GM12878 (cell line): ENCODE data around the gene INHBE. TPM values are rescaled to one million over a fixed set of nuclear protein-coding genes. Genes with fewer than 3 reads are reported as not detected.

Experiments
- polyA plus RNA-seq, 11 experiments: library from polyadenylated mRNA; depleted of rRNA in 4 of 11; unstranded in 6 of 11; stranded (reverse) in 5 of 11; fragments of >200 nt; fragmentation: Nextera tagmentation in 4 of 11; fragmentation: Illumina TruSeq in 1 of 11; extraction: Ambion mirVana in 4 of 11; extraction: Trizol in 1 of 11; gene quantifications; 1 replicate in 1 of 11; 2 replicates in 10 of 11; pipeline versions ENCODE4 v1.2.1 to v1.2.3, GENCODE V29; 2011 to 2016; ENCODE audit warnings: inconsistent platforms in 2 of 11, missing spikeins in 2 of 11, low read depth in 1 of 11
- small RNA-seq: library from RNA; depleted of rRNA; stranded (forward); fragments of <200 nt; gene quantifications from one replicate; pipeline ENCODE3, GENCODE V24; 2014
- total RNA-seq, 4 experiments: library from RNA; depleted of rRNA in 3 of 4; stranded (reverse); fragments of >200 nt in 3 of 4; fragmentation: Illumina TruSeq in 1 of 4; extraction: Trizol in 1 of 4; gene quantifications; 2 replicates each; pipeline versions ENCODE4 v1.2.1 to v1.2.3, GENCODE V29; 2013 to 2021

INHBE gene
- total and polyA plus RNA-seq, 10 of the 15 experiments (the other 5 are each of a cell fraction or from before 2014, with no cell fraction given) = 0.09 to 2.5 (median 0.37) TPM

Small RNAs within 50 kb of the gene (small RNA-seq; reads per million reads assigned to genes)
- gene RNU6-879P = not detected

Other genes starting within 250 kb of the INHBE start
Only the 7 nearest of the 17 such genes appear.
- gene R3HDM2, start 24.3 kb upstream of the INHBE start, total RNA-seq (2014; rRNA removed) = 11.7 TPM in 2 replicates
- gene R3HDM2, start 24.3 kb upstream of the INHBE start, total RNA-seq (2014; rRNA removed; fragmentation: Illumina TruSeq; extraction: Trizol) = 10.8 and 12.0 TPM in 2 replicates
- gene R3HDM2, start 24.3 kb upstream of the INHBE start, total RNA-seq (2021) = 24.9 and 26.1 TPM in 2 replicates
- gene R3HDM2, start 24.3 kb upstream of the INHBE start, polyA plus RNA-seq (2011; rRNA removed) = 12.4 and 13.9 TPM in 2 replicates
- gene R3HDM2, start 24.3 kb upstream of the INHBE start, polyA plus RNA-seq (2014; fragmentation: Illumina TruSeq; extraction: Trizol) = 17.2 and 23.0 TPM in 2 replicates
- 1 to 10 TPM; 4.6 to 6.2 TPM for gene R3HDM2, start 24.3 kb upstream of the INHBE start, polyA plus RNA-seq (2014; fragmentation: Nextera tagmentation; extraction: Ambion mirVana)
- gene R3HDM2, start 24.3 kb upstream of the INHBE start, polyA plus RNA-seq (2014; rRNA removed) = 13.9 and 15.3 TPM in 2 replicates
- gene R3HDM2, start 24.3 kb upstream of the INHBE start, polyA plus RNA-seq (2016; fragmentation: Nextera tagmentation; extraction: Ambion mirVana) = 1 to 10 TPM; 7.8 to 8.9 TPM
- not detected in 2 replicates for gene INHBC, start 20.5 kb upstream of the INHBE start, total RNA-seq (2014; rRNA removed)
- not detected in 2 replicates for gene INHBC, start 20.5 kb upstream of the INHBE start, total RNA-seq (2014; rRNA removed; fragmentation: Illumina TruSeq; extraction: Trizol)
- 0.13 and 0.16 TPM in 2 replicates for gene INHBC, start 20.5 kb upstream of the INHBE start, total RNA-seq (2021)
- 0.10 TPM in 2 replicates for gene INHBC, start 20.5 kb upstream of the INHBE start, polyA plus RNA-seq (2011; rRNA removed)
- gene INHBC, start 20.5 kb upstream of the INHBE start, polyA plus RNA-seq (2014; fragmentation: Illumina TruSeq; extraction: Trizol) = 0.14 and 0.22 TPM in 2 replicates
- gene INHBC, start 20.5 kb upstream of the INHBE start, polyA plus RNA-seq (2014; fragmentation: Nextera tagmentation; extraction: Ambion mirVana) = under 1 TPM in 1 of 2 experiments, not detected in 1; 0.04 TPM
- 0.14 and 0.22 TPM in 2 replicates for gene INHBC, start 20.5 kb upstream of the INHBE start, polyA plus RNA-seq (2014; rRNA removed)
- not detected for gene INHBC, start 20.5 kb upstream of the INHBE start, polyA plus RNA-seq (2016; fragmentation: Nextera tagmentation; extraction: Ambion mirVana)
- gene GLI1, start 4.5 kb downstream of the INHBE start, total RNA-seq (2014; rRNA removed) = 0.71 and 1.0 TPM in 2 replicates
- 0.31 and 0.32 TPM in 2 replicates for gene GLI1, start 4.5 kb downstream of the INHBE start, total RNA-seq (2014; rRNA removed; fragmentation: Illumina TruSeq; extraction: Trizol)
- gene GLI1, start 4.5 kb downstream of the INHBE start, total RNA-seq (2021) = 1.1 and 1.2 TPM in 2 replicates
- 0.97 and 1.2 TPM in 2 replicates for gene GLI1, start 4.5 kb downstream of the INHBE start, polyA plus RNA-seq (2011; rRNA removed)
- 0.32 and 0.79 TPM in 2 replicates for gene GLI1, start 4.5 kb downstream of the INHBE start, polyA plus RNA-seq (2014; fragmentation: Illumina TruSeq; extraction: Trizol)
- under 1 TPM; 0.32 to 0.46 TPM for gene GLI1, start 4.5 kb downstream of the INHBE start, polyA plus RNA-seq (2014; fragmentation: Nextera tagmentation; extraction: Ambion mirVana)
- 0.53 and 1.4 TPM in 2 replicates for gene GLI1, start 4.5 kb downstream of the INHBE start, polyA plus RNA-seq (2014; rRNA removed)
- under 1 TPM; 0.27 to 0.82 TPM for gene GLI1, start 4.5 kb downstream of the INHBE start, polyA plus RNA-seq (2016; fragmentation: Nextera tagmentation; extraction: Ambion mirVana)
- 78.1 and 79.8 TPM in 2 replicates for gene ARHGAP9, start 24.6 kb downstream of the INHBE start, total RNA-seq (2014; rRNA removed)
- 47.3 and 51.7 TPM in 2 replicates for gene ARHGAP9, start 24.6 kb downstream of the INHBE start, total RNA-seq (2014; rRNA removed; fragmentation: Illumina TruSeq; extraction: Trizol)
- gene ARHGAP9, start 24.6 kb downstream of the INHBE start, total RNA-seq (2021) = 101 and 102 TPM in 2 replicates
- 42.5 and 68.9 TPM in 2 replicates for gene ARHGAP9, start 24.6 kb downstream of the INHBE start, polyA plus RNA-seq (2011; rRNA removed)
- gene ARHGAP9, start 24.6 kb downstream of the INHBE start, polyA plus RNA-seq (2014; fragmentation: Illumina TruSeq; extraction: Trizol) = 63.7 and 89.0 TPM in 2 replicates
- gene ARHGAP9, start 24.6 kb downstream of the INHBE start, polyA plus RNA-seq (2014; fragmentation: Nextera tagmentation; extraction: Ambion mirVana) = 10 to 100 TPM; 19.5 to 75.6 TPM
- 98.7 and 106 TPM in 2 replicates for gene ARHGAP9, start 24.6 kb downstream of the INHBE start, polyA plus RNA-seq (2014; rRNA removed)
- gene ARHGAP9, start 24.6 kb downstream of the INHBE start, polyA plus RNA-seq (2016; fragmentation: Nextera tagmentation; extraction: Ambion mirVana) = 10 to 100 TPM; 71.1 to 81.3 TPM
- gene MARS1, start 32.8 kb downstream of the INHBE start, total RNA-seq (2014; rRNA removed) = 138 and 155 TPM in 2 replicates
- 132 and 151 TPM in 2 replicates for gene MARS1, start 32.8 kb downstream of the INHBE start, total RNA-seq (2014; rRNA removed; fragmentation: Illumina TruSeq; extraction: Trizol)
- 208 and 212 TPM in 2 replicates for gene MARS1, start 32.8 kb downstream of the INHBE start, total RNA-seq (2021)
- 61.9 and 108 TPM in 2 replicates for gene MARS1, start 32.8 kb downstream of the INHBE start, polyA plus RNA-seq (2011; rRNA removed)
- 161 and 221 TPM in 2 replicates for gene MARS1, start 32.8 kb downstream of the INHBE start, polyA plus RNA-seq (2014; fragmentation: Illumina TruSeq; extraction: Trizol)
- 100 to 1,000 TPM in 1 of 2 experiments, 10 to 100 TPM in 1; 72.3 to 129 TPM for gene MARS1, start 32.8 kb downstream of the INHBE start, polyA plus RNA-seq (2014; fragmentation: Nextera tagmentation; extraction: Ambion mirVana)
- 137 and 156 TPM in 2 replicates for gene MARS1, start 32.8 kb downstream of the INHBE start, polyA plus RNA-seq (2014; rRNA removed)
- 100 to 1,000 TPM; 255 to 270 TPM for gene MARS1, start 32.8 kb downstream of the INHBE start, polyA plus RNA-seq (2016; fragmentation: Nextera tagmentation; extraction: Ambion mirVana)
- 9.7 and 9.8 TPM in 2 replicates for gene DDIT3, start 65.2 kb downstream of the INHBE start, total RNA-seq (2014; rRNA removed)
- 10.4 and 12.2 TPM in 2 replicates for gene DDIT3, start 65.2 kb downstream of the INHBE start, total RNA-seq (2014; rRNA removed; fragmentation: Illumina TruSeq; extraction: Trizol)
- gene DDIT3, start 65.2 kb downstream of the INHBE start, total RNA-seq (2021) = 8.2 and 9.2 TPM in 2 replicates
- 23.6 and 25.0 TPM in 2 replicates for gene DDIT3, start 65.2 kb downstream of the INHBE start, polyA plus RNA-seq (2011; rRNA removed)
- gene DDIT3, start 65.2 kb downstream of the INHBE start, polyA plus RNA-seq (2014; fragmentation: Illumina TruSeq; extraction: Trizol) = 10.9 and 13.4 TPM in 2 replicates
- 10 to 100 TPM; 26.8 to 28.9 TPM for gene DDIT3, start 65.2 kb downstream of the INHBE start, polyA plus RNA-seq (2014; fragmentation: Nextera tagmentation; extraction: Ambion mirVana)
- gene DDIT3, start 65.2 kb downstream of the INHBE start, polyA plus RNA-seq (2014; rRNA removed) = 9.9 and 10.1 TPM in 2 replicates
- gene DDIT3, start 65.2 kb downstream of the INHBE start, polyA plus RNA-seq (2016; fragmentation: Nextera tagmentation; extraction: Ambion mirVana) = 10 to 100 TPM; 20.0 to 21.7 TPM
- gene MBD6, start 67.5 kb downstream of the INHBE start, total RNA-seq (2014; rRNA removed) = 3.1 and 4.6 TPM in 2 replicates
- gene MBD6, start 67.5 kb downstream of the INHBE start, total RNA-seq (2014; rRNA removed; fragmentation: Illumina TruSeq; extraction: Trizol) = 3.5 and 3.7 TPM in 2 replicates
- 41.5 and 52.7 TPM in 2 replicates for gene MBD6, start 67.5 kb downstream of the INHBE start, total RNA-seq (2021)
- gene MBD6, start 67.5 kb downstream of the INHBE start, polyA plus RNA-seq (2011; rRNA removed) = 2.0 and 3.8 TPM in 2 replicates
- 5.9 and 12.7 TPM in 2 replicates for gene MBD6, start 67.5 kb downstream of the INHBE start, polyA plus RNA-seq (2014; fragmentation: Illumina TruSeq; extraction: Trizol)
- 1 to 10 TPM; 1.5 to 5.5 TPM for gene MBD6, start 67.5 kb downstream of the INHBE start, polyA plus RNA-seq (2014; fragmentation: Nextera tagmentation; extraction: Ambion mirVana)
- 20.2 and 24.3 TPM in 2 replicates for gene MBD6, start 67.5 kb downstream of the INHBE start, polyA plus RNA-seq (2014; rRNA removed)
- 1 to 10 TPM; 8.1 to 8.6 TPM for gene MBD6, start 67.5 kb downstream of the INHBE start, polyA plus RNA-seq (2016; fragmentation: Nextera tagmentation; extraction: Ambion mirVana)